ENCODE results near the gene PPM1J. TPM values are rescaled to one million over a fixed set of nuclear protein-coding genes. Genes with fewer than 3 reads are reported as not detected.

Gene PPM1J
- total and polyA plus RNA-seq, 2 experiments from 2014 or later: 0.93 to 1.9 TPM

GRCh38 chr1:112702067-112702395, 13.1 kb downstream of the PPM1J start:
- TF ChIP-seq EZH2phosphoT487 (IDR thresholded peaks at IDR 0.05; ENCODE audit: low read depth, severe bottlenecking, unreplicated experiment) (no peak), EZH2 (IDR thresholded peaks at IDR 0.05; ENCODE audit: borderline replicate concordance) (no peak)
- Histone ChIP-seq H3K9me3 (ENCODE audit: low read depth) (no peaks in the 10 kb centered on the region), H3K4me1 (ENCODE audit: insufficient read depth) (peaks cover 76% of the 10 kb centered on the region), H3K27ac (peak overlapping the region; percentile 97), H3K79me2 (peaks cover 40% of the 10 kb centered on the region), H3K4me3 (no peak overlapping the region), H4K20me1 (ENCODE audit: insufficient read depth, poor library complexity, severe bottlenecking) (peaks cover 3% of the 10 kb centered on the region), H2AFZ (no peak overlapping the region), H3K9me2 (replicated peaks; ENCODE audit: insufficient read depth) (no peaks in the 10 kb centered on the region), H3K36me3 (replicated peaks; ENCODE audit: insufficient read depth, low read depth) (no peaks in the 10 kb centered on the region), H3K4me2 (no peak overlapping the region), H3K27me3 (no peaks in the 10 kb centered on the region)
- WGBS (ENCODE audit: low lambda C conversion rate, missing lambda C conversion rate): 79% methylated on average over 3 of the region's 3 CpGs
- DNase-seq (ENCODE audit: low spot score): no peak

GRCh38 chr1:112701227-112702066, 13.7 kb downstream of the PPM1J start:
- no peak overlapping the region for H2AFZ ChIP-seq
- H3K27me3 ChIP-seq: no peaks in the 10 kb centered on the region
- 87% methylated on average over 17 of the region's 17 CpGs for WGBS (ENCODE audit: low lambda C conversion rate, missing lambda C conversion rate)
- no peak for TF ChIP-seq CTCF (IDR thresholded peaks at IDR 0.05; ENCODE audit: poor library complexity)
- no peak for TF ChIP-seq EZH2phosphoT487 (IDR thresholded peaks at IDR 0.05; ENCODE audit: low read depth, severe bottlenecking, unreplicated experiment)
- TF ChIP-seq EZH2 (IDR thresholded peaks at IDR 0.05; ENCODE audit: borderline replicate concordance): no peak
- H3K4me2 ChIP-seq: peak overlapping the region; percentile 50
- no peaks in the 10 kb centered on the region for H3K9me3 ChIP-seq (ENCODE audit: low read depth)
- H3K27ac ChIP-seq: peak overlapping the region; percentile 97
- peaks cover 36% of the 10 kb centered on the region for H3K79me2 ChIP-seq
- H3K9me2 ChIP-seq (replicated peaks; ENCODE audit: insufficient read depth): no peaks in the 10 kb centered on the region
- no peak overlapping the region for H3K4me3 ChIP-seq
- no peak for DNase-seq (ENCODE audit: low spot score)
- peaks cover 3% of the 10 kb centered on the region for H4K20me1 ChIP-seq (ENCODE audit: insufficient read depth, poor library complexity, severe bottlenecking)
- H3K36me3 ChIP-seq (replicated peaks; ENCODE audit: insufficient read depth, low read depth): no peaks in the 10 kb centered on the region
- H3K4me1 ChIP-seq (ENCODE audit: insufficient read depth): peaks cover 76% of the 10 kb centered on the region

- H3K9me3 ChIP-seq (ENCODE audit: low read depth): no peaks in the 10 kb centered on the region
- peak; percentile 97 for DNase-seq (ENCODE audit: low spot score)
- H3K79me2 ChIP-seq: peaks cover 29% of the 10 kb centered on the region
- no peaks in the 10 kb centered on the region for H3K36me3 ChIP-seq (replicated peaks; ENCODE audit: insufficient read depth, low read depth)
- peak overlapping the region; percentile 50 for H3K4me2 ChIP-seq
- H3K27me3 ChIP-seq: no peaks in the 10 kb centered on the region
- H3K27ac ChIP-seq: peak overlapping the region; percentile 97
- no peak overlapping the region for H3K4me3 ChIP-seq
- WGBS (ENCODE audit: low lambda C conversion rate, missing lambda C conversion rate): 32% methylated on average over 7 of the region's 7 CpGs
- peaks cover 74% of the 10 kb centered on the region for H3K4me1 ChIP-seq (ENCODE audit: insufficient read depth)
- H2AFZ ChIP-seq: no peak overlapping the region
- no peak for TF ChIP-seq EZH2 (IDR thresholded peaks at IDR 0.05; ENCODE audit: borderline replicate concordance)
- no peak for TF ChIP-seq CTCF (IDR thresholded peaks at IDR 0.05; ENCODE audit: poor library complexity)
- no peak for TF ChIP-seq EZH2phosphoT487 (IDR thresholded peaks at IDR 0.05; ENCODE audit: low read depth, severe bottlenecking, unreplicated experiment)
- H4K20me1 ChIP-seq (ENCODE audit: insufficient read depth, poor library complexity, severe bottlenecking): peaks cover 3% of the 10 kb centered on the region
- no peaks in the 10 kb centered on the region for H3K9me2 ChIP-seq (replicated peaks; ENCODE audit: insufficient read depth)
Measured at GRCh38 chr1:112700290-112701226, 14.6 kb downstream of the PPM1J start.

All from hepatocyte (in vitro differentiated cells).